GM19240 (cell line): Measurements from ENCODE around the gene MGAT5B.
"Not testable (repeated sequence)": the region's sequence is repeated elsewhere in the genome, so short reads cannot be mapped to it uniquely, and the experiment has no call there.

Source experiments
- DNase-seq: peaks from one replicate; pipeline ENCODE4 v3.0.0; 2011; ENCODE audit warnings: low spot score; ENCODE audit not compliant: insufficient read length

MGAT5B gene

GRCh38 chr17:76868176-76868668 lies at the start of gene MGAT5B:
Gene MGAT5B, plus strand, starts transcription at chr17:76868404. Its CDS starts 626 bp downstream, at chr17:76869030.
- peak; percentile 94 for DNase-seq

GRCh38 chr17:76820039-76820438 lies 48.2 kb upstream of the MGAT5B start:
- DNase-seq, result no peak

- DNase-seq, result no peak
Observed at GRCh38 chr17:76820561-76820960, 47.6 kb upstream of the MGAT5B start.

- DNase-seq, result no peak
Observed at GRCh38 chr17:76822184-76822778, 45.9 kb upstream of the MGAT5B start.

GRCh38 chr17:76824093-76824492 lies 44.1 kb upstream of the MGAT5B start:
- DNase-seq, result no peak

- no peak for DNase-seq
Observed at GRCh38 chr17:76826330-76827068, 41.7 kb upstream of the MGAT5B start.

- DNase-seq, result no peak
Observed at GRCh38 chr17:76827736-76828135, 40.5 kb upstream of the MGAT5B start.

- no peak for DNase-seq
Observed at GRCh38 chr17:76830987-76831715, 37.1 kb upstream of the MGAT5B start.

- no peak for DNase-seq
Observed at GRCh38 chr17:76833034-76833644, 35.1 kb upstream of the MGAT5B start.

GRCh38 chr17:76833747-76834146 lies 34.5 kb upstream of the MGAT5B start:
- DNase-seq, result no peak

- DNase-seq, result no peak
Observed at GRCh38 chr17:76834870-76835269, 33.3 kb upstream of the MGAT5B start.

GRCh38 chr17:76840443-76840767 lies 27.8 kb upstream of the MGAT5B start:
- DNase-seq, result no peak

- DNase-seq, result no peak
Observed at GRCh38 chr17:76840884-76841775, 27.1 kb upstream of the MGAT5B start.

- DNase-seq, result no peak
Observed at GRCh38 chr17:76841776-76842405, 26.3 kb upstream of the MGAT5B start.

GRCh38 chr17:76843068-76843467 lies 25.1 kb upstream of the MGAT5B start:
- DNase-seq, result not testable (repeated sequence)

- no peak for DNase-seq
Observed at GRCh38 chr17:76843703-76844484, 24.3 kb upstream of the MGAT5B start.

- DNase-seq, result no peak
Observed at GRCh38 chr17:76844485-76844829, 23.7 kb upstream of the MGAT5B start.

GRCh38 chr17:76844846-76845245 lies 23.4 kb upstream of the MGAT5B start:
- no peak for DNase-seq

- DNase-seq, result no peak
Observed at GRCh38 chr17:76845541-76846017, 22.6 kb upstream of the MGAT5B start.

GRCh38 chr17:76847031-76847430 lies 21.2 kb upstream of the MGAT5B start:
- DNase-seq, result no peak
